KOPT-K1 (cell line): ENCODE data around the gene PLAC8L1.
"Not testable (repeated sequence)": the region's sequence is repeated elsewhere in the genome, so short reads cannot be mapped to it uniquely, and the experiment has no call there.

ENCODE experiments used
- H3K27ac ChIP-seq: fragments of 200-600 bp; sonication (generic); 2 replicates; pipeline ENCODE4 v1.5.1; 2016; ENCODE audit warnings: antibody characterized with exemption, mild to moderate bottlenecking, low read depth, low read length; ENCODE audit not compliant: poor library complexity, severe bottlenecking
- H3K36me3 ChIP-seq: fragments of 200-600 bp; sonication (generic); 2 replicates; pipeline ENCODE4 v1.5.1; 2017; ENCODE audit warnings: antibody characterized with exemption, mild to moderate bottlenecking, low read length, moderate library complexity; ENCODE audit not compliant: insufficient read depth
- H3K9me3 ChIP-seq: fragments of 200-600 bp; sonication (generic); 2 replicates; pipeline ENCODE4 v1.5.1; 2017; ENCODE audit warnings: antibody characterized with exemption, low read length, mild to moderate bottlenecking; ENCODE audit not compliant: insufficient read depth, poor library complexity, severe bottlenecking

The PLAC8L1 gene, protein sequence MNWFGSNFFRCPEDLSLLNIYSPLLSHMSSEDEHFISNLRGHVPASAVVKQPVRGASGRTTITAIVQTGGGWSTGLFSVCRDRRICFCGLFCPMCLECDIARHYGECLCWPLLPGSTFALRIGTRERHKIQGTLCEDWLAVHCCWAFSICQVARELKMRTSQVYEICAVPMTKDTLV

DNA sequence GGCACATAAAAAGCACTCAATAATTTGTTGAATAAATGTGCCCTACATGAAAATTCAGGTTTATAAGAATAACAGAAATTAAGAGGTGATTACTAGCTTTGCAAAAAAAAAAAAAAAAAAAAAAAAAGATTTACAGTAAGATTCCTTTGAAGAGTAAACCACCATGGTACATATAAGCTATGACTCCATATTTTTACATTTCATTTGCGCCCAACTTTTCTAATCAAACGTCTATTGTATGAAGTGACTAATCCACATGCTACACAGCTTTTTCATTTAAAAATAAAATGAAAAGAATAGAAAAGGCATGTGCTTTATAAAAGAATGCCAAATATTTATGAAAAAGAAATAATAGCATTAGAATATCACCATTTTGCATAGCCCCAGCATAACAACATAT lies at the start of gene PLAC8L1:
PLAC8L1 (minus strand) TSS at position 101 of the 400 bp plus-strand sequence. CDS start 1,266 bp downstream, outside the sequence.
- Histone ChIP-seq H3K9me3 (no peaks in the 10 kb centered on the region), H3K36me3 (peaks cover 16% of the 10 kb centered on the region), H3K27ac (no peak within 1 kb of the TSS)

DNA sequence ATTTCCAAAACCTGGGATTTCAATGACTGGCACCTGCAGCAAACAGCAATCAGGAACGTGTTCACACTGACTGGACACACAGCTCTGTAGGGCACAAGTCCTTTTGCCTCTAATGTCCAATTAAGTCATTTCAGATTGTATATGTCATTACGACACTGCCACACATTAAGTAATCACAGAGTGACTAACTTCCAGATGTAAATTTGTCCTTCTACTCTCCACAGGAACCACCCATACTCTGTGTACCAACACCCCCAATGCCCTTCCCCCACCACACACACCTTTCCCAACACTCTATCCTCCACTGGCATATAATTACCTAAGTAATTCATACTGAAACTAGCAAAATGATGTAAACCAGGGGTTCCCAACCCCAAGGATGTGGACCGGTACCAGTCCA lies 46.6 kb upstream of the PLAC8L1 start:
- Histone ChIP-seq H3K36me3 (peaks cover 100% of the 10 kb centered on the region), H3K9me3 (no peaks in the 10 kb centered on the region), H3K27ac (no peak overlapping the region)

DNA sequence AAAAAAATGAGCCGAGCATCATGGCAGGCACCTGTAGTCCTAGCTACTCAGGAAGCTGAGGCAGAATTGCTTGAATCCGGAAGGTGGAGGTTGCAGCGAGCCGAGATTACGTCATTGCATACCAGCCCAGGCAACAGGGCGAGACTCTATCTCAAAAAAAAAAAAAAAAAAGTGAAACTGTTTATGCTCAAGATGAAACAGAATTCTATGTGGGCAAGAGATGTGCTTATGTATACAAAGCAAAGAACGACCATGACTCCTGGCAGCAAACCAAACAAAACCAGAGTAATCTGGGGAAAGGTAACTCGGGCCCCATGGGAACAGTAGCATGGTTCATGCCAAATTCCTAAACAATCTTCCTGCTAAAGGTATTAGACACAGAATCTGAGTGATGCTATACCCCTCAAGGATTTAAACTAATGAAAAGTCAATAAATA lies 32.6 kb upstream of the PLAC8L1 start:
- H3K36me3 ChIP-seq, result peaks cover 100% of the 10 kb centered on the region
- H3K27ac ChIP-seq, result no peak overlapping the region

DNA sequence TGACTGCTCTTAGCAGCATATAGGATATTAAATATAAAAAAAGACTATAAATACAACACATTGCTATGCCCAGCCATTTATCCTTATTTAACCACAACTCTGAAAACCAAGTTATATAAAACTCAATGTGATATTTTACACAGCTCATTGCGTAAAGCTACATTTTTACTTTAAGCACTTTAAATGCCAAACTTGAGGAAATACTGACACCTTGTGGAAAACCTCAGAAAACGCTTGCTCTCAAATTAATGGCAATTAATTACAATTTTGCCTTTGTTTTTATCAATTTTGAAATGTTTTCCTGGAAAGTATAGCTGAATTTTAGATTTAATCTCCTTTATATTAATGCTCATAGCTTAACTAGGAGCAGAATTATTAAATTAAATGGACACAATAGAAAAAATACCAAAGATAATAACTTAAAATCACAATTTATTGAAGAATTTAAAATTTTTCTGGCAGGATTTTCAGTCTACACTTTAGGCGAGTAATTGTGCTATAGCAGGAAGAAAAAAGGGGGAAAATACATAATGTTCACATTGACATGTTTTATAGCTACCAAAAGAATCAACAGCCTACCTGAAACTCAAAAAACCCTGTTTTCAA lies 25.2 kb upstream of the PLAC8L1 start:
- H3K9me3 ChIP-seq, result no peaks in the 10 kb centered on the region
- H3K27ac ChIP-seq, result no peak overlapping the region
- H3K36me3 ChIP-seq, result peaks cover 100% of the 10 kb centered on the region

More for the DNA sequence above, 32.6 kb upstream of the PLAC8L1 start:
- H3K9me3 ChIP-seq, result no peaks in the 10 kb centered on the region

DNA sequence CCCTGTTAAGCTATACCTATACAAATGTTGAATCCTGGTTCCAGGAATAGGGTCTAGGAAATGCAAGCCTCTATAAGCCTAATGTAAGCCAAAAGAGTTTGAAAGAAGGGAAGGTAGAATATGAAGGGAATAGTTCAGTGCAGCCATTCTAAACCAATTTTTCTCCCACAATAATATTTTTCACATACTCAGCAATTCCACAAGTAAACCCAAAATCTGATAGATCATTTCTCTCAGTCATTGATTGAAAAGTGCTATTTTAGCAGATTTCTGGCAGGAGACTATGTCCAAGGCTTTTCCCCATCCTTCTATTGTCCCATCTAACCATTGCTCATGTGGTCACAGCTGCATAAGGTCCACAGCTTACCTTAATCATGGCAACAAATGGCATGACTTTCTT lies 20.7 kb upstream of the PLAC8L1 start:
- Histone ChIP-seq H3K27ac (no peak overlapping the region), H3K36me3 (peaks cover 100% of the 10 kb centered on the region)

DNA sequence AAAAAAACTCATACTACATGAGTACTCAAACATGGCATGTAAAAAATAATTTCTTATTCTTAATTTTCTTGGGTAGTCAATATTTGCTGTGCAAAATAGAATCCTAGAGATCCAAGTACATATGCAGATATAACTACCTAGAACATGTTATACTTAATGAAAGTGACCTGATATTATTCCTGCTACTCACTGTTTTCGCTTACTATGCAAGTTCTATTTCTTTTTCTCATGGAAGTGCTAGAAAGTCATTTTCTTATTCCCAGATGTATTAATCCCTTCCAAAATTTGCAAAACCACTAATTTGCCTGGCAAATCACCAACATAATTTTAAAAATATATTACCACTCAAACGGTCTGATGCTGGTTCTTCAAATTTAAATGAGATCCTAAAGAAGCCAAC lies 19.2 kb upstream of the PLAC8L1 start:
- no peaks in the 10 kb centered on the region for H3K9me3 ChIP-seq
- H3K27ac ChIP-seq, result no peak overlapping the region
- peaks cover 100% of the 10 kb centered on the region for H3K36me3 ChIP-seq

More for the DNA sequence above, 20.7 kb upstream of the PLAC8L1 start:
- H3K9me3 ChIP-seq, result no peaks in the 10 kb centered on the region

DNA sequence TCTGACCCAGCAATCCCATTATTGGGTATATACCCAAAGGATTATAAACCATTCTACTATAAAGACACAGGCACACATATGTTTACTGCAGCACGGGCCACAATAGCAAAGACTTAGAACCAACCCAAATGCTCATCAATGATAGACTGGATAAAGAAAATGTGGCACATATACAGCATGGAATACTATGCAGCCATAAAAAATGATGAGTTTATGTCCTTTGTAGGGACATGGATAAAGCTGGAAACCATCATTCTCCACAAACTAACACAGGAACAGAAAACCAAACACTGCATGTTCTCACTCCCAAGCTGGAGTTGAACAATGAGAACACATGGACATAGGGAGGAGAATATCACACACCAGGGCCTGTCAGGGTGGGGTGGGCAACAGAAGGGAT lies 16.1 kb upstream of the PLAC8L1 start:
- H3K27ac ChIP-seq, H3K9me3 ChIP-seq: not testable (repeated sequence)
- H3K36me3 ChIP-seq, result peaks cover 99% of the 10 kb centered on the region

DNA sequence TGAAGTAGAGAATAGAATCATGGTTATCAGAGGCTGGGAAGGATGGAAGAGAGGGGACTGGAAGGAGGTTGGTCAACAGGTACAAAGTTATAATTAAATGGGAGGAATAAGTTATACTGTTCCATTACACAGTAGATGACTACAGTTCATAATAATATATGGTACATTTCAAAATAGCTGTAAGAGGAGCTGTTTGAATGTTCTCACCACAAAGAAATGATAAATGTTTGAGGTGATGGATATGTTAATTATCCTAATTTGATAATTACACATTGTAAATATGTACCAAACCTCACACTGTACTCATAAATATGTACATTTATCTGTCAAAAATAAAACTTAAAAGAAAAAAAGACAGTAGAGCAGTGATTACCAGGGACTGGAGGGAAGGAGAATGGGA lies 12.9 kb upstream of the PLAC8L1 start:
- H3K9me3 ChIP-seq, result no peaks in the 10 kb centered on the region
- H3K36me3 ChIP-seq, result peaks cover 99% of the 10 kb centered on the region
- no peak overlapping the region for H3K27ac ChIP-seq

DNA sequence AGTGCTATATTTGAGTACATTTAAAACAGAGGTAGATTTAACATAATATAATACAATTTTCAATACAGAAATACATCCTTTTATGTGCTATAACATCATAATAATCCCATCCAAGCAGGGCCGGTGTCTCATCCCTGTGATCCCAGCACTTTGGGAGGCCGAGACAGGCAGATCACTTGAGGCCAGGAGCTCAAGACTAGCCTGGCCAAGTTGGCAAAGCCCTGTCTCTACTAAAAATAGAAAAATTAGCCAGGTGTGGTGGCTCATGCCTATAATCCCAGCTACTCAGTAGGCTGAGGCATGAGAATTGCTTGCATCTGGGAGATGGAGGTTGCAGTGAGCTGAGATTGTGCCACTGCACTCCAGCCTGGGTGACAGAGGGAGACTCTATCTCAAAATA lies 11.8 kb upstream of the PLAC8L1 start:
- not testable (repeated sequence) for H3K27ac ChIP-seq
- H3K36me3 ChIP-seq, result peaks cover 99% of the 10 kb centered on the region

DNA sequence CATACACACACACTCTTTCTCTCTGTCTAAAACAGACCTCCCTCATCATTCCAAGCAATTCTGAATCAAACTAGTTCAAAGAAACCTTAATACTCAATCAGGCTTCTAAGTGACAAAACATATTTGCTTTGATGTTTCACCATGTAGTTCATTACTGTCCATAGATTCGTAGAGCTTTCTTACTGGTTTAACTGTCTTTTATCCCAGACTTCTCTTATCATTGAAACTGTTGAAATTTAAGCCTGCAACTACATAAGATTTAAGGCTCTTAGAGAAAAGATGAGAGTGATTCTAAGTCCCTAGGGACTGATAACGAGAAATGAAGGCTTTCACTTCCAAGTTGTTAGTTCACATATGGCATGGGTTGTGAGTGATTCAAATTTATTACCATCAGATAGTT lies 11.0 kb upstream of the PLAC8L1 start:
- Histone ChIP-seq H3K9me3 (no peaks in the 10 kb centered on the region), H3K36me3 (peaks cover 95% of the 10 kb centered on the region), H3K27ac (no peak overlapping the region)

More for the DNA sequence above, 11.8 kb upstream of the PLAC8L1 start:
- H3K9me3 ChIP-seq, result not testable (repeated sequence)

DNA sequence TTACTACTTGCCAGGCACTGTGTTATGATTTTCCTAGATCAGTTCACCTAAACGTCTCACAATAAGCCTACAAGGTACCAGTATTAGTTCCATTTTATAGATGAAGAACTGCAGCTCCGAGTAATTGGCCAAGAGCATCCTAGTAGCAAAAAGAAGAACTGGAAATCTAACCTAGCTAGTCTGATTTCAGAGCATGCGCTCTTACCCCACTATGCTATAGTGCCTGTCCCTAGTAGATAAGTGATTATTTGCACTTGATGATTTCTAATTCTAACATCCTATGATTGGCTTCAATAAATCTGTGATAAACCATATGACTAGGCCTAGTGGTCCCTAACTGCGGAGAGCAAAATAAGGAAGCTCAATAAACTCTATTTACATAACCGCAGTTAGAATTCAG lies 7.1 kb upstream of the PLAC8L1 start:
- Histone ChIP-seq H3K36me3 (peaks cover 56% of the 10 kb centered on the region), H3K9me3 (no peaks in the 10 kb centered on the region), H3K27ac (no peak overlapping the region)

DNA sequence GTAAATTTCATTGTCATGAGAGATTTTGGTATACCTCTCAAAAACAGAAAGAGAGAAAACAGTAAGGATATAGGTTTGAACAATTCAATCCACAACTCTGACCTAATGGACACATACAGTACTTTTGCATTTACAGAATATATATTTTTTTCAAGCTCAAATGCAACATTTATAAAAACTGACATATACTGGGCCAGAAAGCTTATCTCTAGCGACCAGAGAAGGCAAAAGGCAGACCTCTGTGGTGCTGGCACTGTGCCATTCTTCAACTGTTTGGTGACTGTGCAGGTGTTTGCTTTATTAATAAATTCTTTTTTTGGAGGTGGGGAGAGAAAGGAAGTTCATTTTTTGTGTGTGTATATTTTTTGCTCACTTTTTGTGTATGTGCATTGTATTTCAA lies 6.0 kb upstream of the PLAC8L1 start:
- H3K36me3 ChIP-seq, result peaks cover 46% of the 10 kb centered on the region
- H3K9me3 ChIP-seq, result no peaks in the 10 kb centered on the region
- H3K27ac ChIP-seq, result peak overlapping the region; percentile 38

DNA sequence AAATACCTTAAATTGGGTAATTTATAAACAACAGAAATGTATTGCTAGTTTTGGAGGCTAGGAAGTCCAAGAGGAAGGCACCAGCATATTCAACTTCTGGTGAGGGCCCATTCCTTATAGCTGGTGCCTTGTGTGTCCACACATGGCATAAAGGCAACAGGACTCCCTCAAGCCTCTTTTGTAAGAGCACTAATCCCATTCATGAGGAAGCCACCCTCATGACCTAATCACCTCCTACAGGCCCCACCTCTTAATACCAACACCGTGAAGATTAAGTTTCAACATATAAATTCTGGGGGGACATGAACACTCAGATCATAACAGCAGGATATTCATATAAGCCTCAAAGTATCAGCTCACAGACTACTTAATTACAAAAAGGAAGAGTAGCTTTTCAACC lies 4.0 kb upstream of the PLAC8L1 start:
- H3K36me3 ChIP-seq, result peaks cover 32% of the 10 kb centered on the region
- no peak overlapping the region for H3K27ac ChIP-seq
- H3K9me3 ChIP-seq, result no peaks in the 10 kb centered on the region

DNA sequence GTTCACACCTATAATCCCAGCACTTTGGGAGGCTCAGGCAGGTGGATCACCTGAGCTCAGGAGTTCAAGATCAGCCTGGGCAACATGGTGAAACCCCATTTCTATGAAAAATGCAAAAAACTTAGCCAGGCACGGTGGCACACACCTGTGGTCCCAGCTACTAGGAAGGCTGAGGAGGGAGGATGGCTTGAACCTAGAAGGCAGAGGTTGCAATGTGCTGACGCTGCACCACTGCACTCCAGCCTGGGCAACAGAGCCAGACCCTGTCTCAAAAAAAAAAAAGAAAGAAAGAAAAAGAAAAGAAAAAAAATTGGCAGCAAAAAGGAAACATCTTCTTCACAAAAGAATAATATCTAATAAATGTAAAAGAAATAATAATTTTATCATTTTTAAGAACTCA lies 3.5 kb upstream of the PLAC8L1 start:
- H3K9me3 ChIP-seq, H3K27ac ChIP-seq: not testable (repeated sequence)
- H3K36me3 ChIP-seq, result peaks cover 32% of the 10 kb centered on the region

DNA sequence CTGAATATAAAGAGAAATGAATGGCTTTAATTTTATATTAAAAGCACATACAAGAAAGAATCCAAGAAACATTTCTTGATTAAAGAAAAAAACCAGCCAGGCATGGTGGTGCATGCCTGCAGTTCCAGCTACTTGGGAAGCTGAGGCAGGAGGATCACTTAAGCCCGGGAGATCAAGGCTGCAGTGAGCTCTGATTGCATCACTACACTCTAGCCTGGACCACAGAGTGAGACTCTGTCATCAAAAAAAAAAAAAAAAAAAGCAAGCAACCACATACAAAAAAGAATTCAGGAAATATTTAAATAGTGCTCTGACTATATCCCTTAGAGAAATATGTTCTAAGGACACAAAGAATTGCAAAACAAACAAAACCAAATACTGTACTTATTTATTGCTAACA lies 2.5 kb upstream of the PLAC8L1 start:
- Histone ChIP-seq H3K9me3 (no peaks in the 10 kb centered on the region), H3K36me3 (peaks cover 27% of the 10 kb centered on the region), H3K27ac (no peak overlapping the region)

DNA sequence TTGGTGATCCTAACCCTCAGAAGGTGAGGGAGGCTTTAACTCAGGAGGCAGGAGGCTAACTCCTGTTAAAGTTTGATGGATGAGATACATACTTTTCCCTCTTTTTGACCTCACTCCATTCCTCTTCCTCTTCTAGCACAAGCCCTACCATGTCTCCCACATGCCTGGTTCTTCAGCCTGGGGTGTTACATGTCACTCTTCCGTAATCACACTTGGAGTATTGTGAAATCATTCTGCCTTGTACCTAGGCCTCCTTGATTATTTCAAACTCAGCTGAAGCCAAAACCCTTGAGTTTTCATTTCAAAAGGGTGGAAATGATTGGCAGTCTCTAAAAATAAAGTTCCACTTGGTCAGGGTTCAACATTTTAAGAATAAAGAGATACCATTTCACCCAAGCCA lies 1.8 kb downstream of the PLAC8L1 start:
- no peak overlapping the region for H3K27ac ChIP-seq
- H3K36me3 ChIP-seq, result peaks cover 16% of the 10 kb centered on the region; the same call in 1 of the 2 replicates
- H3K9me3 ChIP-seq, result no peaks in the 10 kb centered on the region
